Uterus (tissue), 2 donors: ENCODE data around the gene DLD.

Source experiments
- CTCF ChIP-seq, 4 experiments: fragments of 200-600 bp in 2 of 4; fragments of 450-650 bp in 2 of 4; sonication (generic) in 2 of 4; IDR thresholded peaks; one replicate each; pipeline ENCODE4 v1.5.1; 2016 to 2019; ENCODE audit warnings: antibody characterized with exemption in 4 of 4, mild to moderate bottlenecking in 2 of 4, moderate library complexity in 1 of 4
- POLR2A ChIP-seq, 2 donors: fragments of 450-650 bp; IDR thresholded peaks; one replicate each; pipeline ENCODE4 v1.6.1; 2016; ENCODE audit warnings: antibody characterized with exemption in 2 of 2, mild to moderate bottlenecking in 1 of 2, moderate library complexity in 1 of 2

- no peak for TF ChIP-seq POLR2A (IDR thresholded peaks at IDR 0.05)
- no peak for TF ChIP-seq CTCF (IDR thresholded peaks at IDR 0.05)
Observed at GRCh38 chr7:107857541-107857912, 33.5 kb upstream of the DLD start.
